Measurements from ENCODE around the gene PDAP1. TPM values are rescaled to one million over a fixed set of nuclear protein-coding genes. Genes with fewer than 3 reads are reported as not detected.

Gene PDAP1
- total RNA-seq, 1 donor from 2014 or later, result 93.2 TPM

DNA sequence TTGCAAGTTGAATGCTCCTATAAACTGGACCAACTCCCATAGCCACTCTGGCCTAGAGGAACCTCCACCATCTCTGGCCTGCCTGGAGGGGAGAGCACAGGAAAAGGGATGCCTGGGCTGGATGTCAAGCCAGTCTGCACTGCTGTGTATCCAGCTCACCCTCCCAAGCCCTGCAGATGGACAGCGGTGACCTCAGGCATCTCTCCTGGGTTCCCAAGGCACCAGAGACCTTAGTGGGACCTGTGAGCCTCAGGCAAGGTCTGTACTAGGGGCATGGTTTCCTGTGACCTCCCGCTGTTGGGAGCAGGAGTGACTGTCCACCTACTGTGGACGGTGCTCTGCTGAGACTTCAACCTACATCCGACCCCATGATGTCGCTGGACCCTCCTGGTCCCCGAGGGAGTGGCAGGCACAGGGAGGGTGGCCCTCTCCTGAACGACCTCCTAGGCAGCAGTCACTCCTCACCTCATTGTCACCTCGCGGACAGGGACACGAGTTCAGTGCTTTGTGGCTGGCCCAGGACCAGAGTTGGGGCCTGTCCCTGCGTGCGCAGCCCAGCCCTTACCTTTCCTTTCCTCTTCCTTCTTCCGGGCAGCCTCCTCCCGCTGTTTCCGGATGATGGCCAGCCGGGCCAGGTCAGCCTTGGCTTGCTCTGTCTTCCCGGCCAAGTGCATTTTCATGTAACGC, 11.0 kb downstream of the PDAP1 start:
- Histone ChIP-seq H3K4me3 (no peak overlapping the region), H3K36me3 (peaks cover 79% of the 10 kb centered on the region), H3K9me3 (replicated peaks) (no peaks in the 10 kb centered on the region), H3K27ac (replicated peaks) (no peak overlapping the region), H3K4me1 (peaks cover 34% of the 10 kb centered on the region), H3K27me3 (ENCODE audit: low read depth) (no peaks in the 10 kb centered on the region)
- TF ChIP-seq, protein P1, sequence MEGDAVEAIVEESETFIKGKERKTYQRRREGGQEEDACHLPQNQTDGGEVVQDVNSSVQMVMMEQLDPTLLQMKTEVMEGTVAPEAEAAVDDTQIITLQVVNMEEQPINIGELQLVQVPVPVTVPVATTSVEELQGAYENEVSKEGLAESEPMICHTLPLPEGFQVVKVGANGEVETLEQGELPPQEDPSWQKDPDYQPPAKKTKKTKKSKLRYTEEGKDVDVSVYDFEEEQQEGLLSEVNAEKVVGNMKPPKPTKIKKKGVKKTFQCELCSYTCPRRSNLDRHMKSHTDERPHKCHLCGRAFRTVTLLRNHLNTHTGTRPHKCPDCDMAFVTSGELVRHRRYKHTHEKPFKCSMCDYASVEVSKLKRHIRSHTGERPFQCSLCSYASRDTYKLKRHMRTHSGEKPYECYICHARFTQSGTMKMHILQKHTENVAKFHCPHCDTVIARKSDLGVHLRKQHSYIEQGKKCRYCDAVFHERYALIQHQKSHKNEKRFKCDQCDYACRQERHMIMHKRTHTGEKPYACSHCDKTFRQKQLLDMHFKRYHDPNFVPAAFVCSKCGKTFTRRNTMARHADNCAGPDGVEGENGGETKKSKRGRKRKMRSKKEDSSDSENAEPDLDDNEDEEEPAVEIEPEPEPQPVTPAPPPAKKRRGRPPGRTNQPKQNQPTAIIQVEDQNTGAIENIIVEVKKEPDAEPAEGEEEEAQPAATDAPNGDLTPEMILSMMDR (IDR thresholded peaks at IDR 0.05; ENCODE audit: borderline replicate concordance), result no peak
- intact Hi-C loops (cut with micrococcal nuclease), result no loop called here
- no peak for DNase-seq

DNA sequence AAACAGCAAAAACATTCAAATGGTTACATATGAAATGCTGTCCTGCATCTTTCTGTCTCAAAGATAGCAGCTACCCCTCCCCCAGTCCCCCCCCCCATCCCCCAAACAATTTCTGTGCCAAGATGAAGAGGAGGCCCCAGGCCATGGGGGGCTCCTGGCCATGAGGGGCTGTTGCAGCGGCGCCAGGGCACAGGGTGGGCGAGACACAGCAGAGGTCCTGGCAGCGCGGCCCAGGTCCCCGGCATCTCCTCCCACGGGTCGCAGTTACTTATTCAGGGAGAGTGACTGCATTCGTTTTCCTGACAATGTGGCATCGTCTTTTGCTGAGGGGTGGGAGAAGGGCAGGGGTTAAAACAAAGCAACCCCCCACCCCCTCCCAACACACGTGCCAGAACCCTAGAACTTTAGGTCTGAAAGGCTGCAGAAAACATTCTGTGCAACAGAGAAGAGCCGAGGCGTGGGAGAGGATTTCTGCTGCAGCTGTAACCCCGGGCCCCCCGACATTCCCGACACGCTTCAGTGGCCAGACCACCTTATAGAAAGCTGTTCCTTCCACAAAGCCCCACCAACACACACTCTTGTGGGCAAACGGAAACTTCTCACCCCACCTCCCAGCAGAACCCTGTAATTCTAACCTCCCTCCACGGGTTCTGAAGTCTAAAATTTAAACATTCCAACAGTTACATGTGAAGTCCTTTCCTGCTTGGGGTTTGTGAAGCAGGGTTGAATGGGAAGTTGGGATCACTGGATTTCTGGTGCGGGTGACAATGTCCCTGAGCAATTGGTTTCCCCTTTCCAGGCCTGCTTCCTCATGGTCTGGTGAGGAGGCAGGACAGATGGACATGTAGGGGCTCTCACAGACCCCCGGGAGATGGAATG, 11.7 kb downstream of the PDAP1 start:
- Histone ChIP-seq H3K4me1 (peaks cover 39% of the 10 kb centered on the region), H3K27ac (replicated peaks) (no peak overlapping the region), H3K27me3 (ENCODE audit: low read depth) (no peaks in the 10 kb centered on the region), H3K9me3 (replicated peaks) (no peaks in the 10 kb centered on the region), H3K36me3 (peaks cover 71% of the 10 kb centered on the region), H3K4me3 (no peak overlapping the region)
- intact Hi-C loops (cut with micrococcal nuclease), result no loop called here
- DNase-seq, result no peak
- TF ChIP-seq, protein P1 (IDR thresholded peaks at IDR 0.05; ENCODE audit: borderline replicate concordance), result no peak

DNA sequence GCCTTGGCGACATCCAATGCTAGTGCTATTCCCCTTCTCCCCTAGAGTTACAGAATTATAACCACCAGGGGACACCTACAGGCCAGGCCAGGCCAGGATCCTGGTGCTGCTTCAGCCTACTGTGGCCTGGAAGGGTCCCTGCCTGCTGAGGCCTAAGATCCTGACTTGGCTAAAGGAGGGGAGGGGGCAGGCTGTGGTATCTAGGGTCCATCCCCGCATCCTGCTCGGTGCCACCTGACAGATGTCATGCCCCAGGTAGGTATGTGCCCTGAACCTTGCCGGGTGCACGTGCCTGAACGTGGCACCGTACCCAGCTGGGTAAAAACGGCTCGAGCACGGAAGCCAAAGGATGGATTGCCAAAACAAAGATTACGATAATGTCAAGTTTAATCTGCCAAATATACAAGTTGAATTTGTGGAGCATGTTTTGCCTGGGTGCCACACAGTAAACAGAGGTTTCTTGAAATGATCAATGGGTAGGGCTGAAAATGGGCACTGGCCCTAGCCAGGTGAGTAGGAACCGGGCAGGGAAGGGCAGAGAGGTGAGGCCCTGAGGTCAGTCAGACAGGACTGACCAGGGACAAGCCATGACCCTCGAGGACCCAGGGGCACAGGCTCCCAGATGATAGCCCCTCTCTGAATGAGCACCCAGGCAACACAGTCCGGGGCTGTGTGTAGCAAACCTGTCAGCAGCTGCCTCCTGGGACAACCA, 12.6 kb downstream of the PDAP1 start:
- TF ChIP-seq, protein P1 (IDR thresholded peaks at IDR 0.05; ENCODE audit: borderline replicate concordance), result no peak
- H3K27me3 ChIP-seq (ENCODE audit: low read depth), result no peaks in the 10 kb centered on the region
- peaks cover 39% of the 10 kb centered on the region for H3K4me1 ChIP-seq
- no peaks in the 10 kb centered on the region for H3K9me3 ChIP-seq (replicated peaks)
- no peak overlapping the region for H3K27ac ChIP-seq (replicated peaks)
- H3K4me3 ChIP-seq, result no peak overlapping the region
- H3K36me3 ChIP-seq, result peaks cover 71% of the 10 kb centered on the region
- no peak for DNase-seq
- intact Hi-C loops (cut with micrococcal nuclease), result no loop called here

DNA sequence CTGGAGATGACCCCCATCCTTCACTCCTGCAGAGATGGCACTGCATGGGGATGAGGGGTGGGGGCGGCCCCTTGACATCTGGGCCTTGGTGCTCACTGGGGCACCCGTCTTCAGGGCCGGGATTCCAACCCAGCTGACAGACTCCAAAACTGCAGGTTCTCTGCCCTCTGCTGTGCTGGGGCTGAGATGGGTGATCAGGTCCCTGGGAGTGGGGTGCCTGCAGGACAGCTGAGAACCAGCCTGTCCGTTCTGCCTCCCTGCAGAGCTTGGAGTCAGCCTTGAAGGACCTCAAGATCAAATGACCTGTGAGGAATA, 14.3 kb downstream of the PDAP1 start:
- intact Hi-C loops (cut with micrococcal nuclease), result no loop called here
- H3K4me1 ChIP-seq, result peaks cover 34% of the 10 kb centered on the region
- H3K9me3 ChIP-seq (replicated peaks), result no peaks in the 10 kb centered on the region
- no peak overlapping the region for H3K27ac ChIP-seq (replicated peaks)
- H3K36me3 ChIP-seq, result peaks cover 71% of the 10 kb centered on the region
- H3K27me3 ChIP-seq (ENCODE audit: low read depth), result no peaks in the 10 kb centered on the region
- H3K4me3 ChIP-seq, result no peak overlapping the region
- TF ChIP-seq, protein P1 (IDR thresholded peaks at IDR 0.05; ENCODE audit: borderline replicate concordance), result no peak
- DNase-seq, result no peak

DNA sequence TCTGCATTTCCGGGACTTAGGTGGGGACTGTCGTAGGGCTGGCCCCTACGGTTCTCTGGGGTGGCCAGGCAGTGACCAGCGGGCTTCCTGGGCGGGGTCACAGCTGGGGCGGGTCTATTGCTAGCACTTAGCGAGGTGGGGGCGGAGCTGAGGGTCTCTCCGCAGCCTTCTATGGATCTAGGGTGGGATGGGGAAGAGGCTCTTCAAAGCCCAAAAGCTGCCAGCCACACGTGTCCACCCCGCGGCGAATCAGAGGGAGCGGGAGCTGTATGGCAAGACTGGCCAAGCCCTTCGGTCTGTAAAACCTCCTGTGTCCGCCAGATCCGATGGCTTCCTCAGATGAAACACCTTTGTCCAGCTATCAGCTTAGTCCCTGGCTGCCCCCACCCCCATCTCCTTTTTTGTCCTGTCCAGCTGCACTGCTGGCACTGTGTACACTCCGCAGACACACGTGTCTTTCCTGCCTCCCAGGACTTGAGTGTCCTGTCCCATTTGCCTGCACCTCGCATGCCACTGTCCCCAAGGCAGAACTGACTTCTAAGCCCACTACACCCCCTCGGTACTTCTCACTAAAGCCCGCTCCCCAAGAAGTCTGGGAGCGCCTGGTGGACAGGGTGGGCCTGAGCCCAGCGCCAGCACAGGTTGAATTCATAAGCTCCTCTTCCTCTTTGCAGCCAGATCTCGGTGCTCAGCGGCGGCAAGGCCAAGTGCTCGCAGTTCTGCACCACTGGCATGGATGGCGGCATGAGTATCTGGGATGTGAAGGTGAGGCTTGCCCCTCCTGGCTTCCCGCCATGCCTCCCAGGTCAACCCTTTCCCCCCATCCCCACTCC, 14.8 kb downstream of the PDAP1 start:
- no peaks in the 10 kb centered on the region for H3K27me3 ChIP-seq (ENCODE audit: low read depth)
- TF ChIP-seq, protein P1 (IDR thresholded peaks at IDR 0.05; ENCODE audit: borderline replicate concordance), result no peak
- peaks cover 32% of the 10 kb centered on the region for H3K4me1 ChIP-seq
- intact Hi-C loops (cut with micrococcal nuclease), result no loop called here
- H3K9me3 ChIP-seq (replicated peaks), result no peaks in the 10 kb centered on the region
- peak; percentile 64 for DNase-seq
- H3K4me3 ChIP-seq, result peak overlapping the region; percentile 75
- H3K27ac ChIP-seq (replicated peaks), result peak overlapping the region; percentile 72
- peaks cover 71% of the 10 kb centered on the region for H3K36me3 ChIP-seq

Data from left ventricle myocardium inferior (tissue), 1 donor.